NK-92 treated with Interleukin-12 subunit alpha and Interleukin-12 subunit beta, amount 100 ng/mL, for 24 hours (cell line): ENCODE results near the gene ENPEP.
"Not testable (repeated sequence)": the region's sequence is repeated elsewhere in the genome, so short reads cannot be mapped to it uniquely, and the experiment has no call there.

Source experiments
- DNase-seq: peaks from one replicate; lab custom pipeline; 2025; lab: John Stamatoyannopoulos, UW

ENPEP gene

DNA sequence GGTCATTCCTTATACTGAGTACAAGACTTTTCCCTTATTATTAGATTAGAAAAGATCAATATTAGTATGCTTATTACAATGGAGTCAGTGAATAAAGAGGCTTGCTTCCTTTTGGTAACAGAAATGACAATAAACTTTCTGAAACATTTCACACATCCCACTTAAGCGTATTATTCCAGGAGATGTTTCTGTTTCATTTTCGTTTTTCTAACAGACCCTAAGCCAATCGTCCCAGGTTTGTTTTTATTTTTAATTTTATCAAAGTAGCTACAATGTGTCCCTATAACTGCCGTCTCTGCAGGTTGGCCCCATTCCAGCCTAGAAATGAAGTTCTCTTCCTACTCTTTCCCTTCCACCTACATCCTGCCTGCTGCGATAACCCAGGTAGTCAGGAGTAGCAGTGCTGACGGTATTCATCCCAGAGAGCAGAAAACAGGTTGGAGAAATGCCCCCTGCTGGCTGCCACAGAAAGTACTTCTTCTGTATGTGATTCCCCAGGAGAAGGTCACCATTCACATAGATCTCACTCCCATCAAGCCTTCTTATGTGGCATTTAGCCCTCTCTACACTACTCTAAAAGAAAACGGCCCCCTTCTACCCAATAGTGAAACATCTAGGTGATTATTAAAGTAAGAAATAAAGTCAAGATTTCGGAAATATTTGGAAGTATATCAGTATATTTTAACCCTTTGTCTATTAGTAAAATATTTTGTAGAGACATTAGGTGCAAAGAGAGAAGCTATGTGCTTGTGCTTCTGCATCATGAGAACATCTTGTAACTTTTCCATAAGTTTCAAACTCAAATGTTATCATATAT, 40.4 kb downstream of the ENPEP start:
- DNase-seq = peak; percentile 42

DNA sequence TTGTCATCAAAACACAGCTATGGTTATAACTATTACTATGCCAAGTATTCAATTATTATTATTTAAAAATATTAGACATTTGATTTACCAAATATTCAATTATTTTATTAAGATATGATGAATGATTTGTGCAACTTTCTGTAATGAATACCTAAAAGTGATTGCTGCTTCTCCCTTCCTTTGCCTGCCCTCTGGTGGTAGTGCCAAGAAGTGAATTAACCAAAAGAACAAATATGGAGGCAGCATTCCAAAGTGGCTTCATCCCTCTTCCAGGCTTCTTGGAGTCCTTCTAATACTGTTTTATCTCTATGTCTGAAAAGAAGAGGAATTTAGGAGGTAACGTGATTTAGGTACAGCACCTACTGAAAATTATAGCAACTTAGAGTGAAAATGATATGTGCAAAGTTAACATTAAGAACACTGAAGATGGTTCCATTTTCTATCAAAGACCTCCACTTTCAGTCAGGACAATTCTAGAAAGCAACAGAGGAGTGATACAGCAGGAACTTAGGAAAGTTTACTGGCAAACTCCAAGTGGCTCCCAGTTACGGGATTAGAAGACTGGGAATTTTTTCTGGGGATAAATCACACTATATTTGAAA, 43.0 kb downstream of the ENPEP start:
- DNase-seq = no peak

- no peak for DNase-seq
These were observed 44.9 kb downstream of the ENPEP start for GRCh38 chr4:110520886-110521285.

DNA sequence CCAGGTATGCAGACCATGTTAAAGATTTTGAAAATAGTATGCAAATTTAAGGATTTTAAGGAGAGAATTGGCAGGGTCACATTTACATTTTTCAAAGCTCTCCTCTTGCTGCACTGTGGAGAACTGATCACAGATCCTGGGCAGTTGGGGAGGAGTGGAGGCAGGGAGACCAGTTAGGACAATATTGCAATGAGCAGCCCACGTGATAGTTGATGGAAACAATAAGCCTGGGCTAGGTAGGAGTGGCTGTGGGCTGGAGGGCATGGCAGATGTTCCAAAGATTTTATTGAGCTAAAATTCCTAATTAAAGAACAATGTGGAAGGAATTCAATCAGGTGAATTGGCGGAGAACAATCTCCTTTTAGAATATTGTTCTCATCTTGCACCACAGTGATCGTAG, 50.6 kb downstream of the ENPEP start:
- DNase-seq = no peak

DNA sequence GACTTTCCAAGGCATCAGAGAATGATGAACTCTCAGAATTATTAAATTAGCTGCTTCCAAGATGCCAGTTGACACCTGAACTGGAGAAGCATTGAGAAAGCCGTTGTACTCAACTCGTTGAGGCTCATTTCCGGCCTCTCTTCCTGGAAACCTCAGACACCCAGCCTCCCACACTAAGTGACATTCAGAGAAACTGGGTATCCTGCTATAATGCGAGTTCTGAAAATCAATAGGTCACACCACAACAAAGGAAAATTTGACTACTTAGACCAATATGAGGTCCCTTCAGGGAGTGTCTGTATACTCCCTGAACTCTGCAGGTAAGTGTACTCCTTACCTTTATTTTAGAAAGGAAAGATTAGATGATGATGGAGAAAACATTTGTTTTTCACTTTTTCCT, 51.2 kb downstream of the ENPEP start:
- peak; percentile 7 for DNase-seq

GRCh38 chr4:110532901-110533589, 57.1 kb downstream of the ENPEP start:
- no peak for DNase-seq

- no peak for DNase-seq
These were observed 57.6 kb downstream of the ENPEP start for GRCh38 chr4:110533590-110533910.

DNA sequence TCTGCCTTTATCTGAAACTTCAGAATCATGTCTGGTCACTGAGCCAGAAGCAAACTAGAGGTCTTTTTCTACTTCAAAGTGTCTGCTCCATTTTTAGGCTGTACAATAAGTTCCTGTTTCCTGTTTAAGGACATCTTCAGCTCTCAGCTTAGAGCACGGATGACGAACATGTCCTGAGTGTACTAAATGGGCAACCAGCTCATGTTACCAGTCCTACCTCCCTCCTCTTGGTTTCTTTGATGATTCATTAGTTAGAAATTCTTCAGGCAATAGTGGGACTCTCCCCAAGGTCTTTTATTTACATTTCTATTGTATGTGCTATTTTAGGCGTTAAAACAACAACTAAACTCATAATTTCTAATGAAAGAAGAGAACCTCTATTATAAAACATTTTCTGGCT, 58.0 kb downstream of the ENPEP start:
- DNase-seq = no peak

DNA sequence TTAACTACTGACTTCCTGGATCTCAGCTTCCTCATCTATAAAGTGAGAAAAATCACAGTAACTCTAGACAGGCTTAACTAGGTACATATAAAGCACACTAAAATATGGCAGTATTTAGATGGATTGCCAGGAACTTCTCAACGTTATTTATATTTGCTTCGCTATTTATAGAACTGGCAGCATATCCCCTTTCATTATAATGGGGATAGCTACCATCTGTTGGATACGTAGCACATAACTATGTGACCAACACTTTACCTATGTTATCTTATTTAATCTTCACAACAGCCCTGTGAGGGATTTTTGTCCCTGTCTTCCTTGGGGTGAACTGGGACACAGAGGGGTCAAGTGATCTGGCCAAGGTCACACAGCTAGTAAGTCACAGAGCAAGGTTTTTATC, 64.6 kb downstream of the ENPEP start:
- no peak for DNase-seq

DNA sequence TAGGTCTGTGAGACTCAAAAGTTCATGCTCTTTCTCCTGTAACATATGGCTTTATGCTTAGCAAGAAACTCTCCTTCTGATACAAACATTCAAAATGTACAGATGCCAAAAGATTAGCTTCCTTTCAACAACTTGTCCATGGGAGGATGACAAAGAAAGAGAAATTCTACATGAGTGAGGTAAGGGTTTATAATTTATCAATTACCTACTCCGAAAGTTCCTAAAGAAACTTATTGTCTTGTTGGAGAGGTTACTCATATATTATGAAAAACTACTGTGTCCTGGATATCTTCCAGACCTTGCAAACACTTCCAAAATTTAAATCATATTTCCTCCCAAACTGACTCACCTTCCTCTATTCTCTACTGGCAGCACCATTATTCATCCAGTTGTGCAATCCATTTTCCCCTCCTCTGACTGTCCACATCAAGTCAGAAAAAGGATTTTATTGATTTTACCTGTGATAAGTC, 65.1 kb downstream of the ENPEP start:
- DNase-seq = no peak

- DNase-seq = no peak
These were observed 67.6 kb downstream of the ENPEP start for GRCh38 chr4:110543577-110543976.

DNA sequence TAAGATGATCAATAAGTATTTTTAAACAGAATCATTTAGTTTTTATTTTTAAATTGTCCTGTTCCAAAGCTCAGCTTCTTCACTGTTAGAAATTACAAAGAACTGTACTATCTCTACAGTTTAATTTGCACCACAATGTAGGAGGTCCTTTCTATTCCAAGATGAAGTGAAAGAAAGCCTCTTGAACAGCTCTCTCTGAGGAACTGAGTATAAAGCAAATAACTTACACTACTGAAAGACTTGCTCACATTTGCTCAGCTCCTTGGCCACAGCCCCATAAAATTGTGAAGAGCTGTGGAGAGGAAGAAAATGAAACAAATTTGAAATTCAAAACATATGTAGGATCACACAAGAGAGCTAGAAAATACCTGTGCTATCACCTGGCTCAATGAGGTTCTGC, 68.6 kb downstream of the ENPEP start:
- no peak for DNase-seq

- no peak for DNase-seq
These were observed 74.3 kb downstream of the ENPEP start for GRCh38 chr4:110550260-110550659.

- DNase-seq = no peak
These were observed 77.2 kb downstream of the ENPEP start for GRCh38 chr4:110553197-110553596.

DNA sequence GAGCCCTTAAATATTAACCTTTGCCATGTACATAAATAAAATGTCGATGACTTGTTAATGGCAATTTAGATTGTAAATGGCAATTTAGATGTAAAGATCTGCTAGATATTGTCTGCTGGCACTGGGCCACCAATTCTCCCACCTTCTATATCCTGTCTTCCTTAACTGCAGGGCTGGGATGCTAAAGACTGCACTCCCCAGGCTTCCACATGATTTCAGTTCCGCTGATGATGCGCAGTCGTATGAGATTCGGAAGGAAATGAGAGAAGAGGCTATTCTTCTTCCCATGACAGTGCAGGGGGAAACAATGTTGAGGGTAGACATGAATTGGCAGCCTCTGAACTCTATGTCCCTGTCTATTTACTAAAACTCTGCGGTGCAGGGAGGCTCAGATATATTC, 91.3 kb downstream of the ENPEP start:
- no peak for DNase-seq

- DNase-seq = not testable (repeated sequence)
These were observed 100.7 kb downstream of the ENPEP start for GRCh38 chr4:110576696-110577095.

DNA sequence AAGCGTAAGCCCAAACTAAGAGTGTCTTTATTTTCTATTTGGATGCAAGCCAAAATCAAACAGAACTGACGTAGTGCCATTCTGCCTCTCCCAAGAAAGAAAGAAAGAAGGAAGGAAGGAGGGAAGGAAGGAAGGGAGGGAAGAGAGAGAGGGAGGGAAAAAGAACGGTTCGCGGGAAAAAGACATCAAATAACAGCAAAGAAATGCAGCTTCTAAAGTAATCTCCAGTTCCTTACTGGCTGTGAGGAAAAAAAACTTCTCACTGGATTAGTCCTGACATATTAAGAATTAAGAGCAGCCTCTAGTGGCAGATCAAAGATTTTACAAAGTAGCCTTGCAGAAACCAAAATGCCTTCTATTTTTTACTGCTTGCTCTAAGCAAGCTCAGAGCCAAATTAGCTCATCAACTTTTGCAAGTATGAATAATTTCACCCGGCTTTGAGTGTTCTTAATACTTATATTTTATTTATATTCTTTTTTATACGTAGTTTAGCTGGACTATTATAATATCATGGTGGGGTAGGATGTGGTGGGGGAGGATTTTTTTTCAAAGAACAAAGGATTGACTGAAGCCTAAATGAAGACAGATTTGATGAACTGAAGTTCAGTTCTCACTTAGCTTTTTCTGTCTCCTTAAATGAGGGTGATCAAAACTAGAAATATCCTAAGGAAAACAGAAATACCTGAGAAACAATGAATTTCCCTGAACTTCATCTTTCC, 110.3 kb downstream of the ENPEP start:
- DNase-seq = no peak

DNA sequence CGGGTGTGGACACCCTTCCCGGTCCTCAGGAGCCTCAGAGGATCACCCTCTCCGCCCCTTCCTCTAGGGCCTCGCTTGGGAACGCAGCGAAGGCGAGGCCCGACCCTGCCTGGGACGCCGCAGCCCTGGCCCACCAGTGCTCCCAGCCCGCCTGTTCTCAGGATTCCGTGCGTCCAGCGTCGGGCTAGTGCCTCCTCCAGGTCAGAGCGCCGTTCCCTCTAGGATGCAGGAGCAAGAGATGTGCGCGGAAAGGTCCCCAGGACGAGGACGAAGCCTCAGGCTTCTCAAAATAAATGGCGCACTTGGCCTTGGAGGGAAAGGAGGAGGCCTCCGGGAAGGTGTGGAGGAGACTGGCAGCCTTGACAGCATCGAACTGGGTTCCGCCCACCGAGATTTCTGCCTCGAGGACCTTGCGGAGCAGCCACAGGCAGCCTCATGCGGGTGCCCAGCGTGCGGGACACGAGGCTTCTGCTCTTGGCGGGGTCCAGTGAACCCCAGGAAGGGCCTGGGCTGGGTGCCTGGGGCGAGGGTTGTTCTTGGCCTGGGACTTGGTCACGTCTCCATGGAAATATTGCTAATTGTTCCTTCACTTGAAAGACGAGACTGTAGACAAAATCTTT, 111.8 kb downstream of the ENPEP start:
- no peak for DNase-seq

- DNase-seq = no peak
These were observed 113.3 kb downstream of the ENPEP start for GRCh38 chr4:110589297-110589696.

DNA sequence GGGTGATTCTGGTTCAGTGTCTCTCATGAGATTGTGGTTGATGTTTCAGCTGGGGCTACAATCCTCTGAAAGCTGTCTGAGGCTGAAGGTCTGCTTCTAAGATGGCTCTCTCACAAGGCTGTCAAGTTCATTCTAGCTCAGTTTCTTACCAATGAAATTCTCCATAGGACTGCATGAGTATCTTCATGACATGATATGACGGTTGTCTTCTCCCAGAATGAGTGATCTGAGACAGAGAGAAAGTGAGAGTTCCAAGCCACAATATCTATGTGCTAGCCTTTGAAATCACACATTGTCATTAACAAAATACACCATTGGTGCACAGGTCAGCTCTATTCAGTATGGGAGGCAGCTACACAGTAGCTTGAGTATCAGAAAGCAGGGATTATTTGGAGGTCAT, 119.6 kb downstream of the ENPEP start:
- DNase-seq = no peak

DNA sequence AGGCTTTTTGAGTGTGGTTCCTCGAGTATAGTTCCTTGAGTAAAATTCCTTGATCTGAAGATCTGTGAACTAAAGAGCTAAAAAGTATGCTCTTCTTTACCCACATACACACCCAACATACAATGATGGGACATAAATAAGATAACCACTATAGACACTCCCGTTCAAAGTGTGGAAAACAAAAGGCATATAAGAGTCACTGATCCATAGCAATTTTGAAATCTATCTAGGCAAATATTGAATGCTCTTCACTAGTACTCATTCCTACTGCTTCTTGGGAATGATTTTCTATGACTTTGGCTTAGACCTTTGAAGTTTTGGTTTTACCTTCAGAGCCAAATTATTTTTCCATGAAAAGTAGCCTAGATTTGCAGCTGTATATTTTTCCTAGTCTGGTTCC, 120.5 kb downstream of the ENPEP start:
- DNase-seq = no peak

- no peak for DNase-seq
These were observed 121.6 kb downstream of the ENPEP start for GRCh38 chr4:110597582-110597981.
